Tibial nerve (tissue), 4 donors: Measurements from ENCODE around the gene UBE2D2. TPM values are rescaled to one million over a fixed set of nuclear protein-coding genes. Genes with fewer than 3 reads are reported as not detected.

Experiments
- DNase-seq, 2 donors: peaks; one replicate each; pipeline ENCODE4 v3.0.0-alpha.2; 2019; ENCODE audit warnings: low spot score in 2 of 2
- H3K27ac ChIP-seq, 4 donors: fragments of 200-600 bp; sonication (generic) in 3 of 4; one replicate each; pipeline ENCODE4 v1.5.1; 2017 to 2019; ENCODE audit warnings: mild to moderate bottlenecking in 1 of 4
- H3K27me3 ChIP-seq, 2 donors: fragments of 200-600 bp; sonication (generic) in 1 of 2; one replicate each; pipeline versions ENCODE4 v1.5.1 to v1.6.0; 2017 to 2019
- H3K36me3 ChIP-seq, 3 donors: fragments of 200-600 bp; sonication (generic); one replicate each; pipeline ENCODE4 v1.5.1; 2018 to 2019
- H3K4me1 ChIP-seq, 4 donors: fragments of 200-600 bp; sonication (generic) in 3 of 4; one replicate each; pipeline ENCODE4 v1.5.1; 2017 to 2019
- H3K4me3 ChIP-seq, 4 donors: fragments of 200-600 bp; sonication (generic) in 3 of 4; one replicate each; pipeline ENCODE4 v1.5.1; 2017 to 2019; ENCODE audit warnings: mild to moderate bottlenecking in 1 of 4, moderate library complexity in 1 of 4
- H3K9me3 ChIP-seq, 4 donors: fragments of 200-600 bp; sonication (generic) in 3 of 4; one replicate each; pipeline ENCODE4 v1.5.1; 2017 to 2019
- CTCF ChIP-seq, 5 experiments: fragments of 200-600 bp in 3 of 5; fragments of 450-650 bp in 2 of 5; sonication (generic) in 3 of 5; IDR thresholded peaks; one replicate each; pipeline ENCODE4 v1.5.1; 2016 to 2019; ENCODE audit warnings: antibody characterized with exemption in 5 of 5, mild to moderate bottlenecking in 3 of 5, moderate library complexity in 2 of 5
- EP300 ChIP-seq, 2 donors: sonication (generic); formaldehyde crosslinking; IDR thresholded peaks; one replicate each; pipeline ENCODE4 v1.6.1; 2017; ENCODE audit warnings: antibody characterized with exemption in 2 of 2, mild to moderate bottlenecking in 1 of 2
- POLR2A ChIP-seq, 2 donors: fragments of 450-650 bp; IDR thresholded peaks; one replicate each; pipeline ENCODE4 v1.6.1; 2017; ENCODE audit warnings: antibody characterized with exemption in 2 of 2, mild to moderate bottlenecking in 2 of 2, moderate library complexity in 2 of 2
- WGBS, 2 donors: methylation state at CpG; one replicate each; pipeline ENCODE4 v1.1.5; 2018; 5-methylcytosine and 5-hydroxymethylcytosine counted together
- total RNA-seq, 4 donors: library from RNA; depleted of rRNA; stranded (reverse); fragments of >200 nt; gene quantifications; one replicate each; pipeline ENCODE4 v1.1.0, GENCODE V29; 2016

The UBE2D2 gene
- total RNA-seq, 4 donors from 2014 or later = 85.9 to 118 (median 99.7) TPM

GRCh38 chr5:139633295-139634027 lies 72.3 kb downstream of the UBE2D2 start:
- TF ChIP-seq EP300 (IDR thresholded peaks at IDR 0.05) (peak in 1 of 2 donors; percentile 49), CTCF (IDR thresholded peaks at IDR 0.05) (peak; percentile 94 to 98 (median 95)), POLR2A (IDR thresholded peaks at IDR 0.05) (no peak)
- no peaks in the 10 kb centered on the region for H3K27me3 ChIP-seq
- H3K27ac ChIP-seq = peak overlapping the region in 2 of 4 donors; percentile 0 to 20
- DNase-seq = no peak
- H3K4me3 ChIP-seq = no peak overlapping the region
- peaks cover 5 to 46% (median 31%) of the 10 kb centered on the region in 4 donors for H3K4me1 ChIP-seq
- H3K9me3 ChIP-seq = no peaks in the 10 kb centered on the region
- WGBS, 2 donors = 8 to 9% methylated on average over 6 of the region's 6 CpGs
- H3K36me3 ChIP-seq = peaks cover 0 to 16% (median 0%) of the 10 kb centered on the region in 3 donors

DNA sequence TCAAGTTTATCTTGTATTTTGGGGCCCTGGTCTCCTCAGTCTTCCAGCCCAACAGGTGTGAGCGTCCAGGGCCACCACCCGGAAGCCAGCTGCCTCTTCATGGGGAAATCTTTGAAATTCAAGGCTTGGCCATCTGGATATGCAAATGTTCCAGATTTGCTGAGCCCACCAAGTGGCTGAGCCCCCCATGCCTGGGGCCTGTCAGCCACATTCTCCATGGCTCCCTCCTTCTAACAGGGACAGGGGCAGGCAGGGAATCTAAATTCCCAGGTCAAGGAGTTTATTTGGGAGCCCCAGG lies 72.8 kb downstream of the UBE2D2 start:
- WGBS, 2 donors = 85 to 88% methylated on average over 2 of the region's 2 CpGs
- H3K27ac ChIP-seq = peak overlapping the region in 2 of 4 donors; percentile 0 to 20
- no peaks in the 10 kb centered on the region for H3K9me3 ChIP-seq
- H3K27me3 ChIP-seq = no peaks in the 10 kb centered on the region
- H3K4me3 ChIP-seq = no peak overlapping the region
- peaks cover 5 to 51% (median 37%) of the 10 kb centered on the region in 4 donors for H3K4me1 ChIP-seq
- no peak for DNase-seq
- no peak for TF ChIP-seq CTCF (IDR thresholded peaks at IDR 0.05)
- TF ChIP-seq POLR2A (IDR thresholded peaks at IDR 0.05) = no peak
- TF ChIP-seq EP300 (IDR thresholded peaks at IDR 0.05) = no peak
- peaks cover 0 to 12% (median 0%) of the 10 kb centered on the region in 3 donors for H3K36me3 ChIP-seq

DNA sequence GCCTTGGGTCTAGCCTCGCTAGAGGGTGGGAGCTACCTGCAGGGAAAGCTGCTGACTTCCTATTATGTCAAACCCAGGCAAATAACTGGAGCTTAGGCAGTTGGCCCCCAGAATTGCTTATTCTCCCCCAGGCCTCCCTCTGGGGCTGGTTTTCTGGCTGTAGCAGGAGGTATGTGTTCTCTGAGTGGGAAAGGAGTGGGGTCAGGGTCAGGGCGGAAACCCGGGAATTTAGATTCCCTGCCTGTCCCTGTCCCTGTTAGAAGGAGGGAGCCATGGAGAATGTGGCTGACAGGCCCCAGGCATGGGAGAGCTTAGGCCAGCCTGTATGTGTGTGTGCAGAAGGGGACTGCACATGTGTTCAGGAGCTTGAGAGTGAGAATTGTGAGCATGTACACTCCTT lies 73.4 kb downstream of the UBE2D2 start:
- whole genome bisulfite sequencing, 2 donors = 74 to 77% methylated on average over 3 of the region's 3 CpGs

DNA sequence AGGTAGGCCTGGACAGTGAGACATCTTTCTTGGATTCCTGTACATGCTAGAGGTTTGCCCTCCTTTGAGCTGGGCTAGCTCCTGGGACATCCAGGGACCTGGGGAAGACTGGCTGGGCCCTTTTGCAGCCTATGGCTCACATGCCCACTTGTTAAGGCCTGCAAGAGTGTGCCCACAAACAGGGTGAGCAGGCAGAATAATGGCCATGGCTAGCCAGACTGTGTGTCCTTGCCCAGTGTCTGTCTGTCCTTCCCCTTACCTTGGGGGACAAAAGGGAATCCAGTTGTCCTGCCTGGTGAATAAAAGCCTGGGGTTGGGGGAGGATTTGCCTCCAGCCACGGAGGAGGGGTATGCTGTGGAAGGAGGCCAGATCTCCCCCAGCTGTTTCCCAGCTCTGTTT lies 74.1 kb downstream of the UBE2D2 start:
- Histone ChIP-seq H3K36me3 (peaks cover 0 to 5% (median 0%) of the 10 kb centered on the region in 3 donors), H3K27me3 (no peaks in the 10 kb centered on the region), H3K4me1 (peaks cover 5 to 64% (median 43%) of the 10 kb centered on the region in 4 donors), H3K4me3 (no peak overlapping the region), H3K27ac (peak overlapping the region in 3 of 4 donors; percentile 50 to 94 (median 93)), H3K9me3 (no peaks in the 10 kb centered on the region)
- no peak for TF ChIP-seq POLR2A (IDR thresholded peaks at IDR 0.05)
- no peak for TF ChIP-seq CTCF (IDR thresholded peaks at IDR 0.05)
- no peak for TF ChIP-seq EP300 (IDR thresholded peaks at IDR 0.05)
- WGBS, 2 donors = 28 to 60% methylated on average over 1 of the region's 1 CpG
- DNase-seq = no peak

More for the DNA sequence above, 73.4 kb downstream of the UBE2D2 start:
- no peak for DNase-seq
- H3K4me1 ChIP-seq = peaks cover 5 to 57% (median 41%) of the 10 kb centered on the region in 4 donors
- H3K27ac ChIP-seq = peak overlapping the region in 2 of 4 donors; percentile 0 to 93
- peaks cover 0 to 9% (median 0%) of the 10 kb centered on the region in 3 donors for H3K36me3 ChIP-seq
- H3K27me3 ChIP-seq = no peaks in the 10 kb centered on the region
- H3K9me3 ChIP-seq = no peaks in the 10 kb centered on the region
- no peak for TF ChIP-seq POLR2A (IDR thresholded peaks at IDR 0.05)
- no peak for TF ChIP-seq CTCF (IDR thresholded peaks at IDR 0.05)
- no peak for TF ChIP-seq EP300 (IDR thresholded peaks at IDR 0.05)
- H3K4me3 ChIP-seq = no peak overlapping the region

GRCh38 chr5:139635606-139636206 lies 74.6 kb downstream of the UBE2D2 start:
- Histone ChIP-seq H3K36me3 (peaks cover 0 to 1% (median 0%) of the 10 kb centered on the region in 3 donors), H3K4me3 (no peak overlapping the region), H3K27ac (peak overlapping the region; percentile 6 to 94 (median 72)), H3K27me3 (no peaks in the 10 kb centered on the region), H3K4me1 (peaks cover 5 to 69% (median 43%) of the 10 kb centered on the region in 4 donors), H3K9me3 (no peaks in the 10 kb centered on the region)
- TF ChIP-seq EP300 (IDR thresholded peaks at IDR 0.05) (peak in 1 of 2 donors; percentile 77), POLR2A (IDR thresholded peaks at IDR 0.05) (no peak), CTCF (IDR thresholded peaks at IDR 0.05) (peak; percentile 67 to 83 (median 76))
- DNase-seq = peak in 1 of 2 donors; percentile 76
